Prostate gland (tissue), 2 donors: ENCODE data around the gene RBKS.

Experiments
- CTCF ChIP-seq, 4 experiments: fragments of 200-600 bp in 2 of 4; fragments of 450-650 bp in 2 of 4; sonication (generic) in 2 of 4; IDR thresholded peaks; 1 replicate in 3 of 4; 2 replicates in 1 of 4; pipeline ENCODE4 v1.5.1; 2016 to 2019; ENCODE audit warnings: antibody characterized with exemption in 4 of 4, mild to moderate bottlenecking in 2 of 4, moderate library complexity in 2 of 4
- POLR2A ChIP-seq: fragments of 450-650 bp; IDR thresholded peaks from one replicate; pipeline ENCODE4 v1.6.1; 2016; ENCODE audit warnings: antibody characterized with exemption, mild to moderate bottlenecking

- no peak for TF ChIP-seq POLR2A
- TF ChIP-seq CTCF (IDR thresholded peaks at IDR 0.05), result no peak
Measured at GRCh38 chr2:27844821-27845255, 45.3 kb downstream of the RBKS start.
